Epithelial cell of prostate (primary cell): ENCODE measurements around the gene GTPBP10.
A peak's percentile ranks its signal among the peaks of the same experiment; 100 is the strongest.
"Not testable (repeated sequence)": the region's sequence is repeated elsewhere in the genome, so short reads cannot be mapped to it uniquely, and the experiment has no call there.

Source experiments
- DNase-seq: peaks from one replicate; pipeline ENCODE4 v3.0.0-alpha.2; 2011; ENCODE audit warnings: low read depth, low spot score
- H3K27ac ChIP-seq: fragments of 450-650 bp; 2 replicates; pipeline ENCODE4 v1.5.1; 2017; ENCODE audit warnings: mild to moderate bottlenecking

The GTPBP10 gene, protein sequence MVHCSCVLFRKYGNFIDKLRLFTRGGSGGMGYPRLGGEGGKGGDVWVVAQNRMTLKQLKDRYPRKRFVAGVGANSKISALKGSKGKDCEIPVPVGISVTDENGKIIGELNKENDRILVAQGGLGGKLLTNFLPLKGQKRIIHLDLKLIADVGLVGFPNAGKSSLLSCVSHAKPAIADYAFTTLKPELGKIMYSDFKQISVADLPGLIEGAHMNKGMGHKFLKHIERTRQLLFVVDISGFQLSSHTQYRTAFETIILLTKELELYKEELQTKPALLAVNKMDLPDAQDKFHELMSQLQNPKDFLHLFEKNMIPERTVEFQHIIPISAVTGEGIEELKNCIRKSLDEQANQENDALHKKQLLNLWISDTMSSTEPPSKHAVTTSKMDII

DNA sequence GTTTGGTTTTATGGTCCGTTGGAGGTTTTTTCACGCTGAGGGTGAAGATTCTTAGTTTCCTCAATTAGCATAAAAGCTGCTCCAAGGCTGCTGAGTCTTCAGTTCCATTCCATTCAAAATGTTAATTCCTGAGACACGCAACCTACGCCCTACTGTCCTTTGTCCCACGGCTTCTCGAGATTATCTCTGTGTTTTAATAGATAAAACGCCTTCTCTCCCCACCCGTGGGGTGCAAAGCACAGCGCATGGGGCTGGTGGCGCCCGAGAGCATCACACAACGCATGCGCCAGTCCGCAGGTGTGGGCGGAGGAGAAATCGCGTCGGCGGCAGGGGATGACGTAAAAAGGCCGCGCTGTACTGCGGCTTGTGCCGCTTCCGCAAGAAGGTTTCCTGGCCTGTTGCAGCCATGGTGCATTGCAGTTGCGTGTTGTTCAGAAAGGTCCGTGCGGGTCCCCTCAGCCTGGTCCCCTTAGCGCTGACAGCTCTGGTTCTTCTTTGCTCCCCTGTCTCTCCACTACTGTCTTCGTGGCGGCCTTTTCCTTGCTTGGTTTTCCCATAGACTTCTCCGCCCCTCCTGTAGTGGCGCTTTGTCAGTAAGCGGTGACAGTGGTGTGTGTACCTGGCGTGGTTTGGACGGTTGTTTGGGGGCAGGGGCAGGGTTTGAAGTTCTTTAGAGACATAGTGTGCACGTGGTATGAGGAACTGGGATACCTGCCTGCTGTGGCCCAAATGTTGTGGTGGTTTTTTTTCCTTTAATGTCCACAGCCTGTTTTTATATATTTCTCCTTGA lies at the start of gene GTPBP10:
GTPBP10 (plus strand) TSS at position 381 of the 790 bp plus-strand sequence; CDS start at position 407, 26 bp downstream.
- peak within 1 kb of the TSS; percentile 72 for H3K27ac ChIP-seq
- peak; percentile 83 for DNase-seq

DNA sequence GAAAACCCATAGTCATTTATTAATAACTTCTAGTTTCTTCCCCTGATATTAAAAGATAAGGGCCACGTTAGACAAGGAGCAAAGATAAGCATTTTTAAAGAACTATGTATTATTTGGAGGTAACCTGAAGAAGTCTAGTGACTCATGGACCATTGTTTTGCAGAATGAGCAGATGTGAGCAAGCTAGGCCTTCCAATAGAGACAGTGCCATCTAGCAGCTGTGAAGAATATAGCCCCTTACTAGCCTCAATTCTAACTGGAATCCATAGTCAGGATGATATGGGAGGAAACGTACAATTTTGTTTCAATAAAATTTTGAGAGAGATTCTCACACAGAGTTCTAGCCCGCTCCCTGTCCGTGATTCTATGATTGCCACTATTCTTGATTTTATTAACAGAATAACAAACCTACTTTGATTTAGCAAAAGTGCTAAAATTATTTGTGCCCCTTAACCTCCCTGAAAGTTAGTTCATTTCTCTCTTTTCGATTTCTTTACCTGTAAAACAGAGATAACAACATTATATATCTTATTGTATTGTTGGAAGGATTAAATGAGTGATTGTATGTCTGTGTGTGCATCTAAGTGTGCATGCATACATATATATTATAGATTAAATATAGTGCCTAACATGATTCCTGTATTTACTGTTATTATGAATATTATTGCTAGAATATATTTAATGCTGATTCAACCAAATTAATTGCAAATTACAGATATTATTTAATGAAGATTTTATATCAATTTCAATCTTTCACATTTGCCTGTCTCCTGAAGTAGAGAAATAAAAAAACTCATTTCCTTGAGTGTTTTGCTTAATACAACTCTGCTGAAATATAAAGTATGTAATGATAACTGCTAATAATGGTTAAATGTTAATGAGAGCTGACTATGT lies 48.1 kb upstream of the GTPBP10 start:
- no peak overlapping the region for H3K27ac ChIP-seq
- peak; percentile 27 for DNase-seq

DNA sequence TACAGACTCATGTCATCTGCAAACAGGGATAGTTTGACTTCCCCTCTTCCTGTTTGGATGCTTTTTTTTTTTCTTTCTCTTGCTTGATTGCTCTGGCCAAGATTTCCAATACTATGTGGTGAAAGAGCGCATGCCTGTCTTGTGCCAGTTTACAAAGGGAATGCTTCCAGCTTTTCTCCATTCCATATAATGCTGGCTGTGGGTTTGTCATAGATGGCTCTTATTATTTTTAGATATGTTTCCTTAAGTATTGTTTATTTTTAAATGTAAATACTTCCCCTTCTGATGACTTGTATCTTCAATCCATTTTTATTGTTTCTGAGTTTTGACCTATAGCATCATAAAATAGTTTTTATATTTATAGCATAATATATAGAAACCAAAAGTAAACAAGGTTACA lies 43.3 kb upstream of the GTPBP10 start:
- H3K27ac ChIP-seq = no peak overlapping the region
- DNase-seq = no peak

DNA sequence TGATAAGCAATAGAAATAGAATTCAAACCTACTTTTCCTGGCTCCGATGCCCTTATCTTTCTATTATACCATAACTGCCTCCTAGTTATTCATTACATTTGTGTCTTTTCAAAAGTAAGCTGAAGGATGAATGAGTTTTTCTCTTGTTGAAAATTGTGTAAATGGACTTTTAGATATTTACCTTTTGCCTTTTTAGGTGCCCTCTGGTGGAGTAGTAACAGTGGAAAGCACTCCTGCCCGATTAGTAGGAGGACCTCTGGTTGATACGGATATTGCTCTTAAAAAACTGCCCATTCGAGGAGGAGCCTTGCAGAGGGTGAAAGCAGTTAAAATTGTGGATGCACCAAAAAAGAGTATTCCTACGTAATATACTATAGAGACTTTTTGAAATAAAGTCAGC lies 36.6 kb upstream of the GTPBP10 start:
- DNase-seq = no peak
- no peak overlapping the region for H3K27ac ChIP-seq

DNA sequence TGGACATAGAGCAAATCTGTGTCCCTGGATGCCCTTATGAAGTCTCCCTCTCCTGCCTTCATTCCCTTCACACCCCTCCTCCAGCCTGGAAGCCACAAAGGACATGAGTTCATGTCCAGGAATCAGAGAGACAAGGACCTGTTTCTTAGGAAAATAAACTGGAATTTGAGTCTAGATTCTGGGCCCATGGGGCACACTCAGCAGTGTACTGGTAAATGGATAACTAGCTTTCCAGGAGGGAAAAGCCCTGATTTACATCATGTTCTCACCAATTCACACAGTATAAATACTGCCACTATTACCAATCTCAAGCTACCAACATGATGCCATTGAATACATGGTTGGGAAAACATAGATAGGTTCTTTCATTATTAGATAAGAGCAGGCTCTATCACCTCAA lies 35.3 kb upstream of the GTPBP10 start:
- no peak overlapping the region for H3K27ac ChIP-seq
- no peak for DNase-seq

DNA sequence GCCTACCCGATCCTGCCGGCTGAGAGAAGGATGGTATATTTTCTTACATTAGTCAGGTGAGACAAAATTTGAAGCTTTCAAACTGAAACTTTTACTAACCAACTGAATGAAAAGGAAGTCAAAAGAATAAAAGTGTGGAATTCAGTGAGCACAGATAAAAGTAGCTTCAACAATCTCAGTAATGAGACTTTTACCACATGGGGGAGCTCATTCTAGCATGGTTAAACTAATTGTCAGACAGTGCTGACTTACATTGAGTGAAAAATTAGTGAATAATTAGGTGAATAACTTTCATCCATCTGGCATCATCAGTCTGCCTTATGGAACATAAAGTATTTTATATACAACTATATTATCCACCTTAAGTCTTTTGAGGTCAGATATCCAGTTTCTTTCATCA lies 33.8 kb upstream of the GTPBP10 start:
- DNase-seq = no peak
- H3K27ac ChIP-seq = no peak overlapping the region

DNA sequence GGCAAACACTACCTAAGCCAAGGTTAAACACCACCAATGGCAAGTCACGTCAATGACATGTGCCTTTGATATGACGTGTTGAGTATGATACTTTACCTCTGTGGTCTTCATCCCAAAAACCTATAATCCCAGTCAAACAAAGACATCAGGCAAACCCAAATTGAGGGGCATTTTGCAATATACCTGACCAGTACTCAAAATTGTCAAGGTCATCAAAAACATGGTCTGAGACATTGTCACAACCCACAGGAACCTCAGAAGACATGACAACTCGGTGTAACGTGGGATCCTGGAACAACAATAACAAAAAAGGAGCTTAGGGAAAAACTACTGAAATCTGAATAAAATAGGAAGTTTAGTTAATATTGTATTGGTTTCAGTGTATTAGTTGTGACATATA lies 32.6 kb upstream of the GTPBP10 start:
- H3K27ac ChIP-seq = no peak overlapping the region
- DNase-seq = no peak

DNA sequence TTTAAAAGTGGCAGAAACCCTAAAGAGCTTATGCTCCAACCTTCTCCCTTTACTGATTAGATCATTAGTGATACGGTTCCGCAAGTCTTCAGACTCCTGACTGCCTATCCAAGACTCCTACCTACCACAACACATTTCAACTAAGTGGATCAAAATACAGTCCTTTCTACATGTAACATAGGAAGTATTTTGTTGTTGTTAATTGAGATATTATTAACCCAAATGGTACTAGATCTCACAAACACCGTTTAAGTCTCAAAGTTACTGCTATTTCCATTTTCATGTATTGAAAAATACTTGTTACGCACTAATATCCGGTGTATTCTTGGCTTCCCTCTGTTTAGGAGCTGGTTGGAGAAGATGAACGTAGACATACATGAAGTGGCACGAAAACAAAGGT lies 26.5 kb upstream of the GTPBP10 start:
- H3K27ac ChIP-seq = no peak overlapping the region
- DNase-seq = no peak

DNA sequence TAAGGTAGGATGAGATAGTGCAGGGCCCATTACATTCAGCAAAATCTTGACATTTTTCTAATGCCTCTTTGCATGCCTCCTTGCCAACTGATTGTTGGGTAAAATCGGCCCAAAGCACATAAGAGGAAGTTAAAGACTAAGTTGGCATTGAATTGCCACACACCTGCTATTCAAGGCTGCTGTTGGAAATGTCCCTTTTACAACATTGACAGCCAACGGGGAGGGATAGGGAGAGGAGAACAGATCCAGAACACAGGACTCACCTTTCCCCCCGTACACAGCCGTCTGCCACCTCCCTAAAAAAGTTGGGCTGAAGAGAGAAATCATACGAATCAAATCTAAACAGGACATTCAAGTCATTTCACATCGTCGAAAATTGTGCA lies 26.1 kb upstream of the GTPBP10 start:
- no peak overlapping the region for H3K27ac ChIP-seq
- DNase-seq = no peak

DNA sequence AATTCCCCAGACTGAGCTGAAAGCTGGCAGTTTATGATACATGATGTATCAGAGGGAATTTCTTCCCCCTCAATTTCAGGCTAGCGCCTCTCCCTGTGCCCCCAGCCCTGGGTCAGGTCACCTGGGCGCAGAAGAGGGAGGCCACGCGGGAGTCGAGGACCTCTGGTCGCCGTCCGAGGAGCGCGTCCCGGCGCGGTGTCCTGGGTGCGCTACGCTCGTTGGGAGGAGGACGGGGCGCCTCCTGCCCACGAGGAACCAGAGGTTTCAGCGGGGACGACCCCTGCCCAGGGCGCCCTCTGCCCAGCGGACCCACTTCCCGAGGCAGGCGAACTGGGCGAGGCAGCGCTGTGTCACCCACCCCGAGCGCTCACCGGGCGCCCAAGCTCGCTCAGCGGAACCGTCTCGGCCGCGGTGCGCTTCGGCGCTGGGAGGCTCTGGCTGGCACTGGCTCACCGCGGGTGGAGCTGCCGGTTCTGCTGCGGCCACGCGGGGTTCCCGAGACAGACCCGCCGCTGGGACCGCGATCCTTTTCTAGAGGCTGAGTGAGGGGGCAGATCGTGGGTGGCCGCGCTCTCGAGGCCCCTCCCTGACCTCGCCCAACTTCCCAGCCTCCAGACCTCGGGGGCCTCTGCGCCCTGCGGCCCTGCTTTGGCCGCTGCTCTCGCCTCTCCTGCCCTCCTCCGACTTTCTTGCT lies 25.6 kb upstream of the GTPBP10 start, which contains the start of gene FAM237B:
FAM237B (minus strand) TSS at position 504 of the 694 bp plus-strand sequence. CDS start 1,556 bp downstream, outside the sequence.
- DNase-seq = no peak
- H3K27ac ChIP-seq = no peak within 1 kb of the TSS

DNA sequence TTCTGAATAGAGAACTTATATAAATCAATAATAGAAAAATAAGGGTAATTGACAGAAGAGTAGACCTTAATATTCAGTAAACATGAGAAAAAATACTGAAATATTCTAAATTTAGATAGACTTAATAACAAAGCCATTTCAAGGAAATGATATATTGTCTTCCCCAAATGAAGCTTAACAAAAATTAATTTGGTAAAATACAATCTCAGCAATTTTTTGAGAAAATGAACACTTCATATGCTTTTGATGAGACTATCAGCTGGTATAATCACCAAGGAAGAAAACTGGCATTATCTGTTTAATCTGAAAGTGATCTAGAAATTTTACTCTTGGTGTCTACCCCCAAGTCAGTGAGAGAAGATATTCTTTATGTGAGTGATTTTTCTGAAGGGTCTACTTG lies 23.7 kb upstream of the GTPBP10 start:
- no peak overlapping the region for H3K27ac ChIP-seq
- DNase-seq = no peak

DNA sequence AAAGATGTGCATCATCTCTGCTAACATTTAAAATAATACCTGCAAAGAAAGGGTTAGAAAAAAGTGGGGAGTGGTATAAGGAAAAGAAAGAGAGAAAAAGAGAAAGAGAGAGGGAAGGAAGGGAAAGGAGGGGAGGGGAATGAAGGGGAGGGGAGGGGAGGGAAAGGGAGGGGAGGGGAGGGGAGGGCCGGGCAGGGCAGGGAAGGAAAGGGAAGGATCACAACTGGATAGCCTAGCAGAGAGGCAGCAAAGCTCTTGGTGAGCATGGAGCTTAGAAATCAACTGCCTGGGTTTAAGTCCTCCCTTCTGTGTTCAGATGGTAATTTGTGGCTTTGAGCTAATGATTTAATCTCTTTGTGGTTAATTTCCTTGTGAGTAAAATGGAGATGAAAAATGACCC lies 20.0 kb upstream of the GTPBP10 start:
- no peak overlapping the region for H3K27ac ChIP-seq
- DNase-seq = no peak

DNA sequence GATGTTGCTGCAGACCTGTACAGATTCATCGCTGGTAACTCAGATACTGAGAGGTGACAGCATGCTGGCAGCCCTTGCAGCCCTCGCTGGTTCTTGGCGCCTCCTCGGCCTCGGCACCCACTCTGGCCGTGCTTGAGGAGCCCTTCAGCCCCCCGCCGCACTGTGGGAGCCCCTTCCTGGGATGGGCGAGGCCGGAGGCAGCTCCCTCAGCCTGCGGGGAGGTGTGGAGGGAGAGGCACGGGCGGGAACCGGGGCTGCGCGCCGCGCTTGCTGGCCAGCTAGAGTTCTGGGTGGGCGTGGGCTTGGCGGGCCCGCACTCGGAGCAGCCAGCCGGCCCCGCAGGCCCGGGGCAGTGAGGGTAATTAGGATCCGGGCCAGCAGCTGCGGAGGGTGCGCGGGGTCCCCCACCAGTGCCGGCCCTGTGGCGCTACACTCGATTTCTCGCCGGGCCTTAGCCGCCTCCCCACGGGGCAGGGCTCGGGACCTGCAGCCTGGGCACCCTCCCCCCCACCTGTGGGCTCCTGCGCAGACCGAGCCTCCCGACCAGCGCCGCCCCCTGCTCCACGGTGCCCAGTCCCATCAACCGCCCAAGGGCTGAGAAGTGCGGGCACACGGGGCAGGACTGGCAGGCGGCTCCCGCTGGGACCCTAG lies 12.2 kb upstream of the GTPBP10 start:
- DNase-seq = no peak
- H3K27ac ChIP-seq = no peak overlapping the region

DNA sequence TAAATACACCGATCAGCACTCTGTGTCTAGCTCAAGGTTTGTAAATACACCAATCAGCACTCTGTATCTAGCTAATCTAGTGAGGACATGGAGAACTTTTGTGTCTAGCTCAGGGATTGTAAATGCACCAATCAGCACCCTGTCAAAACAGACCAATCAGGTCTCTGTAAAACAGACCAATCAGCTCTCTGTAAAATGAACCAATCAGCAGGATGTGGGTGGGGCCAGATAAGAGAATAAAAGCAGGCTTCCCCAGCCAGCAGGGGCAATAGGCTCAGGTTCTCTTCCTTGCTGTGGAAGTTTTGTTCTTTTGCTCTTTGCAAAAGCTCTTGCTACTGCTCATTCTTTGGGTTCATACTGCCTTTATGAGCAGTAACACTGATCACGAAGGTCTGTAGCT lies 11.6 kb upstream of the GTPBP10 start:
- not testable (repeated sequence) for DNase-seq, H3K27ac ChIP-seq

DNA sequence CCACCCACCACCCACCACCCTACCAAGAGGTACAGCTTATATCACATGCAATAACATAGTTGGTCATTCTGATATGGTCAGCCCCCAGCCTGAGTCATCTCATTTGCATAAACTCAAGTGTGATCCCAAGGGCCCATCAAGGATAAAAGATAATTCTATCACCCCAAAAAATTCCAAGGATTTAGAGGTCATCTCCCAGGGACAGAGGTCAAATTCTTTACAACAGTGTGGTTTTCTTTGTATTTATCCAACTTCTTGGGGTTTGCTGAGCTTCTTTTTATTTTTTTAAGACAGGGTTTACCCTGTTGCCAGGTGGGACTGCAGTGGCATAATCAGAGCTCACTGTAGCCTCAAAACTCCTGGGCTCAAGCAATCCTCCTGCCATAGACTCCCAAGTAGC lies 9.4 kb upstream of the GTPBP10 start:
- H3K27ac ChIP-seq = no peak overlapping the region
- DNase-seq = no peak

DNA sequence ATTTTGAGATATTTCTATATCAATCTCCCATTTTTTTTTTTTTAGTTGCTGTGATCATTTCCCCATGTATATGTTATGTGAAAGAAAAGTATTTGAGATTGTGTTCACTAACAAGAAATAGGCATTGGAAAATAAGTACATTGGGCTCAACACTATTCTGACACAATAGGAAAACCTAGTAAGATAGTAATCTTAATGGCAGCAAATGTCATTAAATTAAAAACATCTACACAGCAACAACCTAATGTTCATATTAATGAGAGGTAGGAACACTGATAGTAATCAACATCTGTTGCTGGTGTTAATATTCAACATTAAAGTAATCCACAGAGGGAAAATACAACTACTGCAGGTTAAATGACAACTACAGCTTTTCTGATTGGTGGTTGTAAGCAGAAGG lies 1.5 kb upstream of the GTPBP10 start:
- H3K27ac ChIP-seq = peak overlapping the region; percentile 72
- DNase-seq = no peak

DNA sequence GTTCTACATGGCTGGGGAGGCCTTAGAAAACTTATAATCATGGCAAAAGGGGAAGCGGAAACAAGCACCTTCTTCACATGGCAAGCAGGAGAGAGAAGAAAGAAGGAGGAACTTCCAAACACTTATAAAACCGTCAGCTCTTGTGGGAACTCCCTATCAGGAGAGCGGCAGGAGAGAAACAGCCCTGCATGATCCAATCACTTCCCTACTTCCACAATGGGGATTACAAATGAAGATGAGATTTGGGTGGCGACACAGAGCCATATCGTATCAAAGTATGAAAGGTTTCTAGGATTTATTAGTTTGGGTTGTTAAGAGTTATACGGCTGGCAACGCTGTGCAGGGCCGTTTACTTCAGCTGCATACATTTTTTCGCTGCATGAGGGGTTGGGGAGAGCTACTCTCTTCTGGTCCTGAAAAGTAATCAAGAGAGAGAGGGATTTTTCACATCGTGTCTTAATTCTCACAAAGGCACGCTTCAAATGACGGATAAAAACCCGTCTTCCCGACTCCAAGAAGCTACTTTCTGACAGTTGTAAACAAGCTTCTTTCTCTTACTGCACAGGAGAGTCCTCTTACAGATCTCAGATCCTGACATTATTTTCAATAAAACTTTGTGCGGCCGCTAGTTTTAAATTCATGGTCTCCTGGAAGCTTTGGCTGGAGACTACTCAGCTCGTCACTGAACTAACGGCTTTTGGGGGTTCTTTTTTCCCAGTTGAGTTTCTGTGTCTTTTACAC lies 751 bp upstream of the GTPBP10 start:
- DNase-seq = no peak
- H3K27ac ChIP-seq = peak overlapping the region; percentile 72

DNA sequence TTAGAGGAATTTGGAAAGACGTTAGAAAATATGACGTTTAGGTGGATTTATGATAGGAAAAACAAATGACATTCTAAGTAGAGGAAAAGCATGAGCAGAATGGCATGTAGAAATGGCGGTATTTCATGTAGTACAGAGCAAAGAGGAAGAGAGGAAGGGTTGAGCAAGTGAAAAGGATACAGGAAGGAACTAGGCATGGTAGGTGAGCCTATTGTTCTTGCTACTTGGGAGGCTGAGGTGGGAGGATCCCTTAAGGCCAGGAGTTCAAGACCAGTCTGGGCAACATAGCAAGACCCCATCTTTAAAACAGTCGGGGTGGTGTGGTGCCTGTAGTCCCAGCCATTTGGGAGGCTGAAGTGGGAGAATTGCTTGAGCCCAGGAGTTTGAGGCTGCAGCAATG lies 1.2 kb downstream of the GTPBP10 start:
- H3K27ac ChIP-seq = no peak overlapping the region
- no peak for DNase-seq

DNA sequence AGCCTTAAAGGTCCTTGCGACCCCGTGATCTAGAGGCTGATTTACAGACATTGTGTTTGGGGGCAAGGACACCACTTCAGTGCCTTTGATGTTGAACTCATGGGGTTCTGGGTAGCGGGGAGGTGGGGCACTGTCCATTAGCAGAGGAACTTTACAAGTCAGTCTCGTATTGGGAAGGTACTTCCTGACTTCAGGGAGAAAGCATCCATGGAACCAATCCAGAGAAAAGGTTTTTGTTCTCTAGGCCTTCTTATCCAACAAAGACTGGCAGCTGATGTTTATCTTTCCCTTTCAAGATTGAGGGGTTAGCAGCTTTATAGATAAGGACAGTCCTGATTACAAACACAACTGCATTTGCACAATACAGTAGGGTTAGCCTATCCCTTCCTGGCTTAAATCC lies 2.8 kb downstream of the GTPBP10 start:
- H3K27ac ChIP-seq = no peak overlapping the region
- no peak for DNase-seq
